Activated naive CD8-positive, alpha-beta T cell treated with anti-CD3 and anti-CD28 coated beads, Interleukin-2, amount 50 U/mL, for 16 hours (primary cell): ENCODE data around the gene MAJIN.
A peak's percentile ranks its signal among the peaks of the same experiment; 100 is the strongest.
"Not testable (repeated sequence)": the region's sequence is repeated elsewhere in the genome, so short reads cannot be mapped to it uniquely, and the experiment has no call there.

Source experiments
- DNase-seq: peaks from one replicate; pipeline ENCODE4 v3.0.0-alpha.2; 2020; ENCODE audit warnings: low read depth, low spot score

Gene MAJIN, protein sequence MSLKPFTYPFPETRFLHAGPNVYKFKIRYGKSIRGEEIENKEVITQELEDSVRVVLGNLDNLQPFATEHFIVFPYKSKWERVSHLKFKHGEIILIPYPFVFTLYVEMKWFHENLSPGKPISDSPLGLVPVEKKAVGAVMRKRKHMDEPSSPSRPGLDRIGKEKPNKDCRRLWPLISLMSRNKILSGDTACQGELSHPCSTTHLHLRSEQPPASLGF

DNA sequence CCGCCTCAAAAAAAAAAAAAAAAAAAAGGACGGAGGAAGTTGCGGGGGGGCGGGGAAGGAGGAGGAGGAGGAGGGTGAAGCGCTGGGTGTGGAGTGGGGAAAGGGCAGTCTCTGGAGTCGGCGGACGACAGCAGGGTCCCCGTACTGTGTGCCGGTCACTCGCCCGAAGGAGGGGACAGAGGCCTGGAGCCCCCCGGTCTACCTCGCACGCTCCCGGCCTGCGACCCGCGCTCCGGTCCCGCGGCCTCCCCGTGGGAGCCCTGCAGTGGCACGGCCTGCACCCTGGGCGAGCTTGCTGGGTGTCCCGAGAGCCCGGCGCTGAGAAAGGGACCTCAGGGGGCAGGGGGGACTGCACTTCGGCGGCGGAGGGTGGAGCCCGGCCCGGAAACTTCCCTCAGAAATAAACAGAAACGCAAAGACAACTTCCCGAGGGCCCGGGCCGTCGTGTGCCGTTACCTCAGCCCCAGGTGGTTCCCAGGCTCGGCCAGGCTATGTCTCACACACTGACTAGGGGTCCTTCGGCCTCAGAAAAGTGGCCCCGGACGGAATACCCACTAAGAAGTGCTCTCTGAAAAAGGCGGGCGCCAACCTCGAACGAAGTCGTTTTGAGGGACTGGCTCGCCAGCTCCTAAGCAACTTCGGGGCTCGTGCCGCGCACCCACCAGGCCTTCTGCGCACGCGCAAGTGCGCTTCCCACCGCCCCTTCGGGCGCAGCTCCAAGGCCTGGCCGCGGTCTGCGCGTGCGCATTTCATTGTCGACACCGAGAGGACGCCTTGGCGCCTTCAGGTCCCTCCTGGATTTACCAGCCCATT lies at the start of gene MAJIN:
Gene MAJIN (minus strand): TSS at position 688 of the 813 bp plus-strand sequence. CDS start 12,703 bp downstream, outside the sequence.
- peak; percentile 72 for DNase-seq

DNA sequence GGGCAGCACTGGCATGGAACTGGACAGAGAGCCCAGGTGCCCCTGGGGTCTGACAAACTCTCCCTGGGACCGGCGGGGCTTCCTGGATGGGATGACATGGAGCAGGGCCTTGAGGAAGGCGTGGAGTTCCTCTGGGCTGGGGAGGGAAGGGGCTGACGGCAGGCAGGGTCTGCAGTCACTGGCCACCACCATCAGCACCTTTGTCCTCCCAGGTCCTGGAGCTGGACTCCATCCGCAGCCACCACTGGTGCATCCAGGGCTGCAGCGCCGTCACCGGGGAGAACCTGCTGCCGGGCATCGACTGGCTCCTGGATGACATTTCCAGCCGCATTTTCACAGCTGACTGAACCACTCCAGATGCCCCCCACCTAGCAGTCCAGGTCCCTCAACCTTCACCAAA lies 49.6 kb upstream of the MAJIN start:
- no peak for DNase-seq

DNA sequence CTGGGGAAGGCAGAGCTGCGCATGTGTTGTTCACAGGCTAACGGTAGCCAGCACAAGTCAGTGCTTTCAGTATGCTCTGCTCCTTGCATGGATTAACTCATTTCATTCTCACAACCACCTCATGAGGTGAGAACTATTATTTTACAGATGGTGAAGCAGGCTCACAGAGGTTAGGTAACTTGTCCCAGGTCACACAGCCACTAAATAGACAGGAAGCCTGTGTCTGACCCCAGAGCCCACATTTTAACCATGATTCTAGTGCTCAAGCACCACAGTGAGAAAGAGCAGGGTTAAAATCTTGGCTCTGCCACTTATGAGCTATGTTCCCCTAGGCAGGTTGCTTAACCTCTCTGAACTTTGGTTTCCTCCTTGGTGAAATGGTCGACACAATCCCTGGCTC lies 49.1 kb upstream of the MAJIN start:
- DNase-seq, result no peak

DNA sequence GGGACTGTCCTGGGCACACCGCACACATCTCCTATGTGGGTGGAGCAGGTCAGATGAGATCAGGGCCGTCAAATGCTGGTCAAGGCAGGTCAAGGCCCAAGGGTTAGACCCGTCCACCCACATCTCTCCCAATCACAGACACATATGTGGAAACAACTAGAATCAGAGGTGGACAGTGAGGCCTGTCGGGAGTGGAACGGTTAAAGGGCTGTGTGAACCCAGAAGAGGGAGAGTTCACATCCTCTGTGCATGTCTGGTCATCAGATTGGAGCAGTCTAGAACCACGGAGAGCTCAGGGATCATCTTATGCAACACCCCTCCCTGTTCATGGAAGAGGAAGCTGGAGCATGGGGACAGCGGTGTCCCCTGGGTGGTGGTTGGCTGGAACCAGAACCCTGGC lies 47.9 kb upstream of the MAJIN start:
- no peak for DNase-seq

DNA sequence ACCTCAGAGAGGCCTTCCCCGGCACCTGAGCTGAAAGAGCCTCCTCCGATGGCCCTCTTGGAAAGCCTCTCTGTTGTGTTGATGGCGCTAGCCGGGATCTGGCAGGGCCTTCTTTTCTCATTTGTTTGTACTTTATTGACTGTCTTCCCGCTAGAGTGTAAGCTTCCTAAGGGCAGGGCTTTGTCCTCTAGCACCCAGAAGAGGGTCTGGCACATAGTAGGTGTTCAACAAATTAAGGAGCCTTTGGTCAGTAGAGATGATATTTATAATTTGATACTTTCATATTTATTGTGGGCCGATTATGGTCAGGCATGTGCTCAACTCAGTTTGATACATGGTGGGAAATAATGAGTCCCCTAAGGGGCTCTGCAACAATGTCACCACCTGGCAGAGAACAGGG lies 46.0 kb upstream of the MAJIN start:
- DNase-seq, result no peak

DNA sequence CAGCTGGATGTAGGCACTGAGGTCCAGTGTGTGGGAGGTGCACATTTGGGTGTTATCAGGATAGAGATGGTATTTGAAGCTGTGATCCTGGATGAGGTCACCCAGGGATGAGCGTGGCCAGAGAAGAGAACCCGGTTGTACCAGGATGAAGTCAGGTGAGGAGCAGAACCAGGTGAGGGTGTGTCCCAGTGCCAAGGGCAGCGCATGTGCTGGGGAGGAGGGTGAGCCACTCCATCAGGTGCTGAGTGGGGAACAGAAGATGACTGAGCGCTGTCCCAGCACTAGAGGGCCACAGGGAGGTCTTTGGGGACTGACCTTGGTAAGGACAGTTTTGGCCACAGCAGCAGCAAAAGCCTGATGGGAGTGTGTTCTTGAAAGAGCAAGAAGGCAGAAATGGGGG lies 44.8 kb upstream of the MAJIN start:
- no peak for DNase-seq

DNA sequence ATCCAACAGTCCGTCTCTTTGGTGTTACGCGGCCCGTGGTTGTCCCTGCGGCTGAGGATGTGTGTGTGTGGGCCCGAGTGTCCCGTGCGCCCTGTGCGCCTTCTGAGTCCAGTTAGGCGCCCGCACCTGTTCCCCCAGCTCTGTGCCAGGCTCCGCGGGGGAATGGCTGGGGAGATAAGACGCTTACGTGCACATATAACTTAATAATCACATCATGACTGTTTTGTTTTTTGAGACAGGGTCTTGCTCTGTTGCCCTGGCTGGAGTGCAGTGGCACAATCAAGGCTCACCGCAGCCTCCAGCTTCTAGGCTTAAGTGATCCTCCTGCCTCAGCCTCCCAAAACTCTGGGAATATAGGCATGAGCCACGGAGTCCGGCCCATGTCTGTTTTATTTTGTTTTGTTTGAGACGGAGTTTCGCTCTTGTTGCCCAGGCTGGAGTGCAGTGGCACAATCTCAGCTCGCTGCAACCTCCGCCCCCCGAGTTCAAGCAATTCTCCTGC lies 42.9 kb upstream of the MAJIN start:
- DNase-seq, result no peak

DNA sequence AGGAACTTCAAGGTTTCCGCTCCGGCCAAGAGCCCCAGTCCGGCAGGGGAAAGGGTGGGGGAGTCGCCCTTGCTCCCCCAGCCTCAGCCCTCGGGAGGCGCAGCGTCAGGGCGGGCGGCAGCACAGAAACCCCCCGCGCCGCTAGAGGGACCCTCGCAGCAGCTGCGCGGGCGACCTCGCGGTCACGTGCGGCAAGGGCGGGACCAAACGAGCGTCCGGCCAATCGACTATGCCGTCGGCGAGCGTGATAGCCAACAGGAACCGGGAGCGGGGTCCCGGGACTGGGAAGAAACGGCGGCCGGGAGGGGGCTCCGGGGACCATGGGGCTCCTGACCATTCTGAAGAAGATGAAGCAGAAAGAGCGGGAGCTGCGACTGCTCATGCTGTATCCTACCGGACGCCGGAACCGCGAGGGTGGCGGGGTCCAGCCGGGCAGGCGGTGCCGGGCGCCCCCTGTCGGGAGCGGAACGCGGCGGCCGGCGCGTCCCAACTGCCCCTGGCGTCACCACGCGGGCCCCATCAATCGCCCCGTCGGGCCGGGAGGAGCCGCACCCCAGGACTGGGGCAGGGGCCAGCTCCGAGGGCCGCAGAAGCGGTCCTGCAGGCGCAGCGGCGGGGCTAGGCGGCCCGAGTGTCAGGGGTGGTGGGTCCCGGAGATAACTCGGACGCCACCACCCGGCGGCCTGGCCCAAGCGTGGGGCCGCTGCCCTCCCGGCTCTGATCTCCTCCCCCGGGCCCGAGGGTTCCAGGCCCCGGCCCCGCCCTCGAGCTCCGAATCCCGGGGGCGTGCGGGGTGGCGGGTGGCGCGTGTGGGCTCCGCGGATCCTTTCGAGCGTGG lies 42.2 kb upstream of the MAJIN start, which contains the start of gene ARL2:
Gene ARL2 (plus strand): TSS at position 273 of the 838 bp plus-strand sequence. CDS start 48 bp downstream, at position 321.
- DNase-seq, result peak; percentile 75

DNA sequence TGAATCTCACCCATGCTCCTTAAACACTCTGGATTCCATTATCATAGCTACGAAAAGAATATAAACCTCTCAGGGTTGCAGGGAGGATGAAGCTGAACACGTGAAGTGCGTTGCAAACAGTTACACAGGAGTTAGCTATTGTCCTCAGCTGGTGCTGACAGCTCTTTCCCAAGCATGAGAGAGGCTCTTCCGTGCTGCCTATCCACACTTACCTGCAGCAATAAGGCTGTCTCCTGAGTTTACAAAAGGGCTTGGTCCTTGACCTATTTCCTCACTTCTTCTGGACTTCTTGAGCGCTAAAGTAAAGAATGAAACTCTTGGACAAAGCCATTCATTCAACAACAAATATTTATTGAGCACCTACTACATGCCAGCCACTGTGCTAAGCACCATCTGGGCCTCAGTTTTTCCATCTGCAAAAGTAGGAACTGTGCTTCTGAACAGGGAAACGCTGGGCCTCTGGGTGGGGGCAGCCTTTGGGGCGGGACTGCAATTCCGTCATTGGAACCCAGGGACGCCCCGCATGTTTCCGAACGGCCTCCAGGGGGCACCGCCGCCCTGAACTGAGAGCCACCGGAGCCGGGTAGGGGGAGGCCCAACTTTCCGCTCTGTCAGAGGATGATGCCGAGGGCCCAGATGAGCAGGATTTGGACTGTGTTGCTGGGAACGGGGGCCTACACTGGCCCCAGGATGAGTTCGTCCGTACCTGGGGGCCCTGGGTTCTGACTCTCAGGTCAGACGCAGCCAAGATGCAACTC lies 41.4 kb upstream of the MAJIN start:
- DNase-seq, result peak; percentile 82

DNA sequence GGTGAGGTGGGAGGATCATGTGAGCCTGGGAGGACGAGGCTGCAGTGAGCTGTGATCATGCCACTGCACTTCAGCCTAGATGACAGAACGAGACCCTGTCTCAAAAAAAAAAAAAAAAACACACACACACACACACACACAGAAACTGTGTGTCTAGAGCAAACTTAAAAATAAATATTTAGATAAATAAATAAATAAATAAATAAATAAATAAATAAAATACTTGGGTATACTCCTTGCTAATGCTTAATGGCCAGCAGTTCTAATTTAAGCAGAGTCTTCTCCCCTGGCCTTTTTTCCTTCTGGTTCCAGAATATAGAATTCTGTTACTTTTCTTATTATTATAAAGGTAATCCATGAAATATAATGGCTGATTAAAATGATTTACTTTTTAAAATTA lies 37.0 kb upstream of the MAJIN start:
- DNase-seq, result no peak

DNA sequence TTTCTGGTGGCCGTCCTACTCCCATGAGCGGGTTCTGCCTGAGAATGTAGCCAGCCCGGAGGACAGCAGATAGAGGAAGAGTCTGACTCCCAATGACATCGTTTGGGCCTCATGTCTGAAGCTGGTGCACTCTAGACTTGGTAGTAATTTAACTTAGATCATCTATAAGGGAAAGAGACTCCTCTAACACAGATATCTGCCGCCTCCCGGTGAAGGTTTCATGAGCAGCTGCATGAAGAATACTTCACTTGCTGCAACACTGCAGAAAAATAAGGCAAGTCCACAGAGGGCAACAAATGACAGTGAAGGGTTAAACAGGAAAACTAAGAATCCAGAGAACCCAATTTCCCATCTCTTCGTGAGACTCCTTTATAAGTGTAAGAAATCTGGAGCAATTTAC lies 36.1 kb upstream of the MAJIN start:
- no peak for DNase-seq

DNA sequence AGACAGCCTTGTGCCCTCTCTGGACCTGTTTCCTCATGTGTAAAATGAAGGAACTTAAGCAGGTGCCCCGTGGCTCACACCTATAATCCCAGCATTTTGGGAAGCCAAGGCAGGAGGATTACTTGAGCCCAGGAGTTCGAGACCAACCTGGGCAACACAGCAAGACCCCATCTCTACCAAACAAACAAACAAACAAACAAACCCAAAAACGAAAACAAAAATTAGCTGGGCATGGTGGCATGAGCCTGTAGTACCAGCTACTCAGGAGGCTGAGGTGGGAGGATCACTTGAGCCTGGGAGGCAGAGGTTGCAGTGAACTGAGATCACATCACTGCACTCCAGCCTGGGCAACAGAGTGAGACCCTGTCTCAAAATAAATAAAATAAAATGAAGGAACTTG lies 32.1 kb upstream of the MAJIN start:
- not testable (repeated sequence) for DNase-seq

DNA sequence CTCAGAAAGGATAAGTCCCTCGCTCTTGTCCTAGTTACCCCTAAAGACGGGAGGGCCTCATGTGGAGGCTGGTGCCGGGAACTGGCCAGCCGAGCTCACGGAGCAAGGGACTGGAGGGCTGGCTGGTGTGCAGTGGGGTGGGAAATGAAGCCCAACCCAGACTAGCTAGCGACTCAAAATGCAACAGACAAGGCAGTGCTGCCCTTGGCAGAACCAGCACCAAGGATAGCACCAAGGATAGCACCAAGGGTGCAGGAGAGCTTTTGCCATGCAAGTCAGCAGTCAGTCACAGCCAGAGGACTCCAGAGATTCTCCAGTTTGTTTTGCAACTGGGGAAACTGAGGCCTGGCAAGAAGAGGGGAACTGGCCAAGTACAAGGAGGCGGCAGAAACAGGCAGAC lies 31.4 kb upstream of the MAJIN start:
- DNase-seq, result no peak

DNA sequence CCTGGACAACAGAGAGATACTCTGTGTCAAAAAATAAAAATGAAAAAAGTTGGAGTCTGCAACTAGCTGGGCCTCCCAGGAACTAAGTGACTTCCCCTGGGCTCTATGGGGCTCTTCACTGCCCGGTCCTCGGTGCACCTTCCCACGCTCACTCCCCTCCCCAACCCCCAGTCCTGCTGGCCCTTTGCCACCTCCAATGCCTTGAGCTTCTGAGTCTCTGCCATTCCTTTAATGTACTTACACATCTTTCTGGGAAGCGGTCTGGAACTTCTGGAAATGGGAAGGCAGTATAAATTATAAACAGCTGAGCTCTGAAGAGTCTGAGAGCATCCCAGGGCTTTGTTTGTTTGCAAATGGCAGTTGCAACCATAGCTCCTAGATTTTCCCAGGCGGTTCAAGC lies 30.8 kb upstream of the MAJIN start:
- DNase-seq, result no peak

DNA sequence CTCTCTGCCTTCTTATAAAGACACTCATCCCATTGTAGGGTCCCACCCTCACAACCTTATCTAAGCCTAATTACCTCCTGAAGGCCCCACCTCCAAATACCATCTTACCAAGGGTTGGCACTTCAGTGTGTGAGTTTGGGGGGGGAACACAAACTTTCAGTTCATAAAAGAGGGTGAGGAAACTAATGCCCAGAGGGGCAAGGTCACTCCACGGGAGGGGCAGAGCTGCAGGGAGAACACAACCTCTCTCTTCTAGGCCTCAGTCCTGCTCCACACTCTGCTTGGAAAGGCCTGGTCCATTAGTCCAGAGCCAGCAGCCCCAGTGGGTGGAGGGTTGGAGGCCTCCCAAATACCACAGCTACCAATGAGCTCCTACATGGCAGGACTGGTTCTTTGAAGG lies 27.6 kb upstream of the MAJIN start:
- DNase-seq, result no peak

DNA sequence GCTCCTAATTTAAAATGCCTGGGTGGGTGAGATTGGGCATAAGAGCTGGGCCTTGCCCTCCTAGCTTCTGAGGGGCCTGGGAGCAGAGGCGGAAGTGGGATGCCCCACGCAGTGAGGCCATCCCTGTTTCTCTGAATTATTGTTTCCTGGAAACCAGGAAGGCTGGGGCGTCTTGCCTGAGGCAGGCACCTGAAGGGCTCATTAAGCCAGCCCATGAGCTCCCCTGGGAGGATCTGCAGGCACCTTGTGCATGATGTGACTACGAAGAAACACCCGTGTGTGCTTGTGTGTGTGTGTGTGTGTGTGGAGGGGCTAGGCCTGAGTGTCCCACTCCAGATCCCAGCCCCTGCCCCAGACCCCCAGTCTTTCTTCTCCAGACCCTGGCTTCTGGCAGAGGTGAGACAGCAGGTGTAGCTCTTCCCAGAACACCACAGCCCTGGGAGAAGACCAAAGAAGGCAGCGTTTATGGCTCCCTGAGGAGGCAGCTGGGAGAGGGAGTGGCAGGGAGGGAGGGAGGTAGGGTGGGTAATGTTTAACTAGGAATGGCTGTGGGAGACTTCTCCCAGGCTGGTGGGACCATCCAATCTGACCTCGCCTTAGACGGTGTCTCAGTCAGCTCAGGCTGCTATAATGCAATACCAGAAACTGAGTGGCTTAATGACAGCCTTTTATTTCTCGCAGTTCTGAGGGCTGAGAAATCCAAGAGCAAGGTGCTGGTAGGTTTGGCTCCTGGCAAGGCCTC lies 27.0 kb upstream of the MAJIN start:
- no peak for DNase-seq

DNA sequence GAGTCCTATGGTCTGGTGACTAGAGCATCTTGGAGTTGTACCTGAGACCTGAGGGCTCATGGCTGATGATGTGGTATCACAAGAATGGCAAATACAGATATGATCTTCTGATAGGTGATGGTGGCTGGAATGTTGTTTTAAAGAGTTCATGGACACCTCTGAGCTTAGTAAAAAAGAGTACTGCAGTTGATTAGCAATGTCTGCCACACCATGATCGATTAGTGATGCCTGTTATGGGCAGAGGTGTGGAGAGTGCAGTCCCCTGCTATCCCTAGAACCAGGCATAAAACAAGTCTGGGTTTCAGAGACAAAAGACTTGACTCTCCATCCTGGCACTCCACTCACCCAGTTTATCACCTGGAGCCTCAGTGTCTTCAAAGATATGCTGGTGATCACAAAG lies 26.2 kb upstream of the MAJIN start:
- DNase-seq, result no peak

DNA sequence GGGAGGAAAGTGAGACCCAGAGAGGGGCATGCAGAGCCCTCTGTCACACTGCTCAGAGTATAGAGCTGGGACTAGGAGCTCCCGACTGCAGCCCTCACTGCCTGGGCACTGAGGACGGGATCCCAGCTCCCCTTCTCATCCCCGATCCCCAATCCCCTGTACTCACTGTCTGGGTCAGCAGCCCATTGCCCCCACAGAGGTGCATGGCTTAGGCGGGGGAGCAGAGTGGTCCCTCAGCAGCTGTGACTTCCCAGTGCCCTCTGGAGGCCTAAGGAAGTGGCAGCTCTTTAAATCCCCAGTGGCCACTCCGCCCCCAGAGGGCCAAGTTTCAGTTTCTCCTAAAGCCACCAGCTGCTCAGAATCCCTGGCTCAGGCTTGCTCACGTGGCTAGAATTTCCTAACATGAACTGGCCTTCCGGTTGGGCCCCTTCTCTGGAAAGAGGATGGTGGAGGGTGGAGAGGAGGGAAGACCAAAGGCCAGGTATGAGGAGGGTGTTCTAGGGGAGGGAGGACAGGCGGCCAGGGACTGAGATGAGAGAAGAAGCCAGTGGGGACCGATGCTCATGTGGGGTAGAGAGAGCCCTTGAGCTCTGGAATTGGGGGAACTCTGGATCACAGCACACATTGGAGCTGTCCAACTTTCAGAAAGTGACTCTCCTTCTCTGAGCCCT lies 24.9 kb upstream of the MAJIN start, which contains the start of gene BATF2:
Gene BATF2 (minus strand): TSS at position 262 of the 671 bp plus-strand sequence. CDS start 57 bp downstream, at position 205.
- DNase-seq, result no peak

DNA sequence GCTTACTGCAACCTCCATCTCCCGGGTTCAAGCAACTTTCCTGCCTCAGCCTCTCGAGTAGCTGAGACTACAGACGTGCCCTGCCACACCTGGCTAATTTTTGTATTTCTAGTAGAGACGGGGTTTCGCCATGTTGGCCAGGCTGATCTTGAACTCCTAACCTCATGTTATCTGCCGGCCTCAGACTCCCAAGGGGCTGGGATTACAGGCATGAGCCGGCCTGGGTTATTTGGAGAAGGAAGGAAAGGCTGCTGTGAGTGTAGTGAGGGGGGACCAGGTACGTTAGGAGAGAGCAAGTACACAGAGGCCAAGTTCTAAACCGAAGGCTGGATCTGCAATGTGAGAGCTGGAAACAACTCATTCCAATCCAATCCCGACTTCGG lies 24.4 kb upstream of the MAJIN start:
- DNase-seq, result no peak

DNA sequence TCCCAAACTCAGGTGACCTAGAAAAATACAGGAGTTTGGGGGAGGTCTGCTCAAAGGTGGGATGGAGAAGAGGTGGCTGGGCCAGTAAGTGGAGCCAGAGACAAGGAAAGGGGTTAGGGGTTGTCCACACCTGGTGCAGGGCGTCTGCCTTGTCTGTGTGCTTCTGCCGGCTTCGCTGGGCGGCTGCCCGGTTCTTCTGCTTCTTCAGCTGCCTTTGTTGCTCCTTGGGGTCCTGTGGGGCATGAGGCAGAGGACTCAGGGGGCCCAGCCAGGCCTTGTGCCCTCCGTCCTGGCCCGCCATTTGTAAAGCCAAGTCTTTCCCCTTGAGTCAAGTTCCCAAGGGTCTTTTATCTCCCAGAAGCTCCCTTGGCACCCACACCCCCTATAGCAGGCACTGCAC lies 22.4 kb upstream of the MAJIN start:
- no peak for DNase-seq
